ENCODE results near the gene FBXW11.

The FBXW11 gene

GRCh38 chr5:172015346-172015745 is 8.9 kb upstream of the FBXW11 start:
- no peak for DNase-seq

GRCh38 chr5:172010278-172010677 is 3.8 kb upstream of the FBXW11 start:
- no peak for DNase-seq

- no peak for DNase-seq
Measured at GRCh38 chr5:172009536-172010270, 3.3 kb upstream of the FBXW11 start.

- no peak for DNase-seq
Measured at GRCh38 chr5:172008689-172009141, 2.3 kb upstream of the FBXW11 start.

- no peak for DNase-seq
Measured at GRCh38 chr5:172008111-172008455, 1.6 kb upstream of the FBXW11 start.

- no peak for DNase-seq
Measured at GRCh38 chr5:172007175-172008110, 1.0 kb upstream of the FBXW11 start.

GRCh38 chr5:172005708-172006320 is 624 bp downstream of the FBXW11 start:
- no peak for DNase-seq

GRCh38 chr5:172004824-172005237 is 1.6 kb downstream of the FBXW11 start:
- DNase-seq, result no peak

GRCh38 chr5:172003746-172004145 is 2.7 kb downstream of the FBXW11 start:
- no peak for DNase-seq

GRCh38 chr5:172002840-172003512 is 3.5 kb downstream of the FBXW11 start:
- no peak for DNase-seq

- DNase-seq, result no peak
Measured at GRCh38 chr5:172002310-172002709, 4.1 kb downstream of the FBXW11 start.

GRCh38 chr5:171999877-172000276 is 6.6 kb downstream of the FBXW11 start:
- DNase-seq, result no peak

GRCh38 chr5:171999100-171999499 is 7.3 kb downstream of the FBXW11 start:
- no peak for DNase-seq

GRCh38 chr5:171997011-171997410 is 9.4 kb downstream of the FBXW11 start:
- DNase-seq, result no peak

GRCh38 chr5:171992813-171993212 is 13.6 kb downstream of the FBXW11 start:
- no peak for DNase-seq

GRCh38 chr5:171992305-171992704 is 14.1 kb downstream of the FBXW11 start:
- DNase-seq, result no peak

- DNase-seq, result no peak
Measured at GRCh38 chr5:171990713-171991015, 15.8 kb downstream of the FBXW11 start.

GRCh38 chr5:171989946-171990712 is 16.3 kb downstream of the FBXW11 start:
- DNase-seq, result no peak

GRCh38 chr5:171989276-171989675 is 17.2 kb downstream of the FBXW11 start:
- no peak for DNase-seq

GRCh38 chr5:171986772-171987171 is 19.7 kb downstream of the FBXW11 start:
- DNase-seq, result no peak

GRCh38 chr5:171984748-171985419 is 21.6 kb downstream of the FBXW11 start:
- no peak for DNase-seq

GRCh38 chr5:171981847-171982246 is 24.6 kb downstream of the FBXW11 start:
- DNase-seq, result no peak
